ENCODE results near the gene DNAH14.
A peak's percentile ranks its signal among the peaks of the same experiment; 100 is the strongest.
"Not testable (repeated sequence)": the region's sequence is repeated elsewhere in the genome, so short reads cannot be mapped to it uniquely, and the experiment has no call there.

The DNAH14 gene

GRCh38 chr1:225300381-225300780 lies 370.9 kb downstream of the DNAH14 start:
- H3K36me3 ChIP-seq = no peaks in the 10 kb centered on the region
- no peak for DNase-seq
- H3K9me3 ChIP-seq (ENCODE audit: severe bottlenecking) = no peaks in the 10 kb centered on the region
- H3K27me3 ChIP-seq (ENCODE audit: insufficient read depth, low read depth, severe bottlenecking) = no peaks in the 10 kb centered on the region
- H3K4me3 ChIP-seq (ENCODE audit: low read depth, low read length) = no peak overlapping the region
- no peak for TF ChIP-seq CTCF (IDR thresholded peaks at IDR 0.05; ENCODE audit: low read depth, low read length)
- H3K27ac ChIP-seq = no peak overlapping the region

GRCh38 chr1:225304996-225305395 lies 375.5 kb downstream of the DNAH14 start:
- Histone ChIP-seq H3K27me3 (ENCODE audit: insufficient read depth, low read depth, severe bottlenecking) (no peaks in the 10 kb centered on the region), H3K27ac (no peak overlapping the region), H3K36me3 (no peaks in the 10 kb centered on the region), H3K9me3 (ENCODE audit: severe bottlenecking) (no peaks in the 10 kb centered on the region), H3K4me3 (ENCODE audit: low read depth, low read length) (no peak overlapping the region)
- no peak for TF ChIP-seq CTCF (IDR thresholded peaks at IDR 0.05; ENCODE audit: low read depth, low read length)
- DNase-seq = no peak

- H3K27me3 ChIP-seq (ENCODE audit: insufficient read depth, low read depth, severe bottlenecking); H3K9me3 ChIP-seq (ENCODE audit: severe bottlenecking); DNase-seq; H3K4me3 ChIP-seq (ENCODE audit: low read depth, low read length); H3K27ac ChIP-seq; H3K36me3 ChIP-seq: not testable (repeated sequence)
Observed at GRCh38 chr1:225310544-225310943, 381.1 kb downstream of the DNAH14 start.

GRCh38 chr1:225318706-225319575 lies 389.5 kb downstream of the DNAH14 start:
- peak; percentile 71 for TF ChIP-seq CTCF (IDR thresholded peaks at IDR 0.05; ENCODE audit: low read depth, low read length)
- Histone ChIP-seq H3K36me3 (no peaks in the 10 kb centered on the region), H3K27me3 (ENCODE audit: insufficient read depth, low read depth, severe bottlenecking) (no peaks in the 10 kb centered on the region), H3K4me3 (ENCODE audit: low read depth, low read length) (no peak overlapping the region), H3K27ac (no peak overlapping the region), H3K9me3 (ENCODE audit: severe bottlenecking) (no peaks in the 10 kb centered on the region)
- peak; percentile 14 for DNase-seq

GRCh38 chr1:225319871-225320270 lies 390.4 kb downstream of the DNAH14 start:
- Histone ChIP-seq H3K36me3 (no peaks in the 10 kb centered on the region), H3K4me3 (ENCODE audit: low read depth, low read length) (no peak overlapping the region), H3K27ac (no peak overlapping the region), H3K9me3 (ENCODE audit: severe bottlenecking) (no peaks in the 10 kb centered on the region), H3K27me3 (ENCODE audit: insufficient read depth, low read depth, severe bottlenecking) (no peaks in the 10 kb centered on the region)
- DNase-seq = no peak
- TF ChIP-seq CTCF (IDR thresholded peaks at IDR 0.05; ENCODE audit: low read depth, low read length) = no peak

- H3K36me3 ChIP-seq = no peaks in the 10 kb centered on the region
- TF ChIP-seq CTCF (IDR thresholded peaks at IDR 0.05; ENCODE audit: low read depth, low read length) = no peak
- H3K4me3 ChIP-seq (ENCODE audit: low read depth, low read length) = no peak overlapping the region
- no peak for DNase-seq
- H3K9me3 ChIP-seq (ENCODE audit: severe bottlenecking) = no peaks in the 10 kb centered on the region
- no peak overlapping the region for H3K27ac ChIP-seq
- H3K27me3 ChIP-seq (ENCODE audit: insufficient read depth, low read depth, severe bottlenecking) = no peaks in the 10 kb centered on the region
Observed at GRCh38 chr1:225321784-225322183, 392.3 kb downstream of the DNAH14 start.
